Endothelial cell (in vitro differentiated cells): Measurements from ENCODE around the gene LIX1. TPM values are rescaled to one million over a fixed set of nuclear protein-coding genes. Genes with fewer than 3 reads are reported as not detected.

Experiments used
- DNase-seq: peaks from one replicate; pipeline ENCODE4 v3.0.0; 2021; ENCODE audit warnings: low spot score
- H3K27ac Mint-ChIP-seq: one replicate; pipeline ENCODE4 v1.8.0; 2021; ENCODE audit warnings: mixed read lengths, inconsistent platforms; ENCODE audit not compliant: unreplicated experiment
- H3K27me3 Mint-ChIP-seq: one replicate; pipeline ENCODE4 v1.8.0; 2021; ENCODE audit warnings: mild to moderate bottlenecking, moderate library complexity, mixed read lengths, inconsistent platforms; ENCODE audit not compliant: unreplicated experiment
- H3K36me3 Mint-ChIP-seq: one replicate; pipeline ENCODE4 v1.8.0; 2021; ENCODE audit warnings: mild to moderate bottlenecking, low read depth, mixed read lengths, inconsistent platforms; ENCODE audit not compliant: unreplicated experiment
- H3K4me1 Mint-ChIP-seq: one replicate; pipeline ENCODE4 v1.8.0; 2021; ENCODE audit warnings: mild to moderate bottlenecking, mixed read lengths, inconsistent platforms; ENCODE audit not compliant: unreplicated experiment
- H3K4me3 Mint-ChIP-seq: one replicate; pipeline ENCODE4 v1.8.0; 2021; ENCODE audit warnings: mild to moderate bottlenecking, mixed read lengths, inconsistent platforms; ENCODE audit not compliant: unreplicated experiment
- H3K9me3 Mint-ChIP-seq: one replicate; pipeline ENCODE4 v1.8.0; 2021; ENCODE audit warnings: mixed read lengths, inconsistent platforms; ENCODE audit not compliant: unreplicated experiment
- total RNA-seq: library from RNA; stranded (reverse); fragmentation: NEBNext Ultra II Directional; extraction: Animal tissue kit (Norgen Biotek cat#: 25700); gene quantifications from one replicate; pipeline ENCODE4 v1.2.1, GENCODE V29; 2021; ENCODE audit not compliant: unreplicated experiment
- TF ChIP-seq, protein P1 (sequence below): fragments of 200-600 bp; sonication (generic); IDR thresholded peaks from one replicate; pipeline ENCODE4 v1.5.0; 2021; ENCODE audit warnings: antibody characterized with exemption; ENCODE audit not compliant: unreplicated experiment

Gene LIX1
- total RNA-seq, 1 donor from 2014 or later, result 0.46 TPM

- no peak overlapping the region for H3K27ac Mint-ChIP-seq
- no peak for DNase-seq
- H3K4me3 Mint-ChIP-seq, result no peak overlapping the region
- H3K9me3 Mint-ChIP-seq, result no peaks in the 10 kb centered on the region
- TF ChIP-seq, protein P1, sequence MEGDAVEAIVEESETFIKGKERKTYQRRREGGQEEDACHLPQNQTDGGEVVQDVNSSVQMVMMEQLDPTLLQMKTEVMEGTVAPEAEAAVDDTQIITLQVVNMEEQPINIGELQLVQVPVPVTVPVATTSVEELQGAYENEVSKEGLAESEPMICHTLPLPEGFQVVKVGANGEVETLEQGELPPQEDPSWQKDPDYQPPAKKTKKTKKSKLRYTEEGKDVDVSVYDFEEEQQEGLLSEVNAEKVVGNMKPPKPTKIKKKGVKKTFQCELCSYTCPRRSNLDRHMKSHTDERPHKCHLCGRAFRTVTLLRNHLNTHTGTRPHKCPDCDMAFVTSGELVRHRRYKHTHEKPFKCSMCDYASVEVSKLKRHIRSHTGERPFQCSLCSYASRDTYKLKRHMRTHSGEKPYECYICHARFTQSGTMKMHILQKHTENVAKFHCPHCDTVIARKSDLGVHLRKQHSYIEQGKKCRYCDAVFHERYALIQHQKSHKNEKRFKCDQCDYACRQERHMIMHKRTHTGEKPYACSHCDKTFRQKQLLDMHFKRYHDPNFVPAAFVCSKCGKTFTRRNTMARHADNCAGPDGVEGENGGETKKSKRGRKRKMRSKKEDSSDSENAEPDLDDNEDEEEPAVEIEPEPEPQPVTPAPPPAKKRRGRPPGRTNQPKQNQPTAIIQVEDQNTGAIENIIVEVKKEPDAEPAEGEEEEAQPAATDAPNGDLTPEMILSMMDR, result no peak
- no peaks in the 10 kb centered on the region for H3K36me3 Mint-ChIP-seq
- H3K4me1 Mint-ChIP-seq, result no peaks in the 10 kb centered on the region
- no peaks in the 10 kb centered on the region for H3K27me3 Mint-ChIP-seq
Observed at GRCh38 chr5:97073420-97073819, 69.0 kb downstream of the LIX1 start.

GRCh38 chr5:97072696-97073095 lies 69.7 kb downstream of the LIX1 start:
- H3K4me3 Mint-ChIP-seq, result no peak overlapping the region
- no peaks in the 10 kb centered on the region for H3K4me1 Mint-ChIP-seq
- TF ChIP-seq, protein P1, result no peak
- no peaks in the 10 kb centered on the region for H3K36me3 Mint-ChIP-seq
- no peaks in the 10 kb centered on the region for H3K27me3 Mint-ChIP-seq
- DNase-seq, result no peak
- H3K9me3 Mint-ChIP-seq, result no peaks in the 10 kb centered on the region
- H3K27ac Mint-ChIP-seq, result no peak overlapping the region

DNA sequence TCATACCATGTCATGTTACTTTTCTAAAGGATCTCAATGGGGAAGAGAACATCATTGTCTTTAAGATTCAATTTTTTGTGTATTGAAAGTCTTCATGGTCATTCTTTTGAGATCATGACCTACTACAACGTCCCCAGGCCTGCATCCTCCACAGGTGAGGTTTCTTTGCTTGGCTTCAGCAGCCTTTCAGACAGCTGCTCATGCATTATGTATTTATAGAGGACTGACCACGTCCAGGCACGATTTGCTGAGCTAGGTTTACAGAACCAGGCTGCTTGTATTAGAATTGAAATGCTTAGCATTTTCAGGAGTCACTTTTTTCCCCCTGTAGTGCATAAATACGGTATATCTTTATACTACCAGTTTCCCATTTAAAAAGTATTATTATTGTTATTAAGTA lies 70.4 kb downstream of the LIX1 start:
- no peak overlapping the region for H3K27ac Mint-ChIP-seq
- no peak for DNase-seq
- H3K9me3 Mint-ChIP-seq, result no peaks in the 10 kb centered on the region
- TF ChIP-seq, protein P1, result no peak
- H3K27me3 Mint-ChIP-seq, result no peaks in the 10 kb centered on the region
- H3K4me1 Mint-ChIP-seq, result no peaks in the 10 kb centered on the region
- H3K36me3 Mint-ChIP-seq, result no peaks in the 10 kb centered on the region
- H3K4me3 Mint-ChIP-seq, result no peak overlapping the region

DNA sequence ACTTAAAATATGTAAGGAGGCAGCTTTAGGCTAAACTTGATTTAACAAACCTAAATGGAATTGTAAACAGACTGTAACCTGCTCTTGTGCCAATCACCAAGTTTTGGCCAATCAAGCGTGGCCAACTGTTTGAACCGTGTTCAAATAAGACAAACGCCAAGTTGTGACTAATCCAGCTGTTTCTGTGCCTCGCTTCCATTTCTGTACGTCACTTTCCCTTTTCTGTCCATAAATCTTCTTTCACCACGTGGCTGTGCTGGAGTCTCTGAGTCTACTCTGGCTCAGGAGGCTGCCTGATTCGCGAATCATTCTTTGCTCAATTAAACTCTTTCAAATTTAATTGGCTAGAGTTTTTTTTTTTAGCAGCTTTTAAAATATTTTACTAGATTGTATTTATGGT lies 71.3 kb downstream of the LIX1 start:
- H3K36me3 Mint-ChIP-seq, result no peaks in the 10 kb centered on the region
- no peaks in the 10 kb centered on the region for H3K4me1 Mint-ChIP-seq
- DNase-seq, result no peak
- no peak overlapping the region for H3K27ac Mint-ChIP-seq
- no peak overlapping the region for H3K4me3 Mint-ChIP-seq
- TF ChIP-seq, protein P1, result no peak
- no peaks in the 10 kb centered on the region for H3K9me3 Mint-ChIP-seq
- H3K27me3 Mint-ChIP-seq, result no peaks in the 10 kb centered on the region

DNA sequence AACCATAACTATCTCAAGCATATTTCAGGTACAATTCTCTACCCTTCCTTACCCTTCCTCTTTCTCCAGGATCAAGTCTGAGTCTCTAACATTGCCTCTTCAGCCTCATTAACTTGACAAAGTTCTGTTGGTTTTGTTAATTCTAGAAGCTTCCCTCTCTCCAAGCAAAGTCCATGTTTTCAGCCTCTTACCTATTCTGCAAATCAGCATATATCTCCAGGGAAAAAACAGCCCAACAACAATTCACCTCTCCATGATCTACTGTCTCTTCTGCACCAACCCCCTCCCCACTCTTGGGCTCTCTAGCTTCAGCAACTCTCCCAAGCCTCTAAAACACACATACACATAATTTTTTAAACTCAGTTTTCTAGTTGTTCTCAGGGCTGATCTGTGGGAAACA lies 72.2 kb downstream of the LIX1 start:
- Mint-ChIP-seq H3K27me3 (no peaks in the 10 kb centered on the region), H3K27ac (no peak overlapping the region)
- TF ChIP-seq, protein P1, result no peak

More for the DNA sequence above, 72.2 kb downstream of the LIX1 start:
- no peak for DNase-seq
- Mint-ChIP-seq H3K9me3 (no peaks in the 10 kb centered on the region), H3K4me1 (peaks cover 5% of the 10 kb centered on the region), H3K4me3 (no peak overlapping the region), H3K36me3 (no peaks in the 10 kb centered on the region)
